Measurements from ENCODE around the gene ATXN3. TPM values are rescaled to one million over a fixed set of nuclear protein-coding genes. Genes with fewer than 3 reads are reported as not detected.

The ATXN3 gene
- total RNA-seq, 1 experiment from 2014 or later = 18.9 TPM

Other genes with a start within 250 kb of the ATXN3 start
- gene TC2N, start 239.0 kb downstream of the ATXN3 start, total RNA-seq (2014; rRNA removed; shearing (Covaris generic)) = 6.7 and 11.5 TPM in 2 replicates
- gene FBLN5, start 158.9 kb downstream of the ATXN3 start, total RNA-seq (2014; rRNA removed; shearing (Covaris generic)) = 1.4 and 2.3 TPM in 2 replicates
- 12.1 and 23.3 TPM in 2 replicates for gene TRIP11, start 66.5 kb downstream of the ATXN3 start, total RNA-seq (2014; rRNA removed; shearing (Covaris generic))
- gene NDUFB1, start 15.1 kb upstream of the ATXN3 start, total RNA-seq (2014; rRNA removed; shearing (Covaris generic)) = 207 and 236 TPM in 2 replicates
- gene CPSF2, start 15.4 kb upstream of the ATXN3 start, total RNA-seq (2014; rRNA removed; shearing (Covaris generic)) = 54.8 and 66.3 TPM in 2 replicates
- under 0.01 TPM in 1 of 2 replicates, not detected in the other for gene SLC24A4, start 216.6 kb upstream of the ATXN3 start, total RNA-seq (2014; rRNA removed; shearing (Covaris generic))

Data from H7 (cell line).